ENCODE results near the gene INS.
"Not testable (repeated sequence)": the region's sequence is repeated elsewhere in the genome, so short reads cannot be mapped to it uniquely, and the experiment has no call there.

The INS gene

GRCh38 chr11:2198621-2199365, 37.8 kb upstream of the INS start:
- no peak for DNase-seq

GRCh38 chr11:2197771-2198520, 36.9 kb upstream of the INS start:
- DNase-seq: no peak

- peak; percentile 42 for DNase-seq
These were observed 36.2 kb upstream of the INS start for GRCh38 chr11:2196970-2197770.

GRCh38 chr11:2195756-2196088, 34.7 kb upstream of the INS start:
- no peak for DNase-seq

- no peak for DNase-seq
These were observed 34.1 kb upstream of the INS start for GRCh38 chr11:2194877-2195755.

- not testable (repeated sequence) for DNase-seq
These were observed 33.0 kb upstream of the INS start for GRCh38 chr11:2193888-2194595.

GRCh38 chr11:2193099-2193887, 32.3 kb upstream of the INS start:
- DNase-seq: no peak

- DNase-seq: no peak
These were observed 31.4 kb upstream of the INS start for GRCh38 chr11:2192435-2192834.

- no peak for DNase-seq
These were observed 30.9 kb upstream of the INS start for GRCh38 chr11:2191883-2192282.

GRCh38 chr11:2190657-2191471, 29.9 kb upstream of the INS start:
- DNase-seq: peak; percentile 15

GRCh38 chr11:2189938-2190656, 29.1 kb upstream of the INS start:
- DNase-seq: no peak

- DNase-seq: no peak
These were observed 27.7 kb upstream of the INS start for GRCh38 chr11:2188745-2189144.

- DNase-seq: no peak
These were observed 26.3 kb upstream of the INS start for GRCh38 chr11:2187280-2187707.

- DNase-seq: no peak
These were observed 25.8 kb upstream of the INS start for GRCh38 chr11:2186669-2187279.

- DNase-seq: peak; percentile 3
These were observed 24.5 kb upstream of the INS start for GRCh38 chr11:2185324-2186085.

- DNase-seq: no peak
These were observed 21.9 kb upstream of the INS start for GRCh38 chr11:2182692-2183474.

GRCh38 chr11:2182075-2182474, 21.1 kb upstream of the INS start:
- no peak for DNase-seq

Data from DMS79 treated with DMSO at 0.1 percent for 48 hours (cell line).